ENCODE data around the gene SCIMP.

GRCh38 chr17:5272322-5272721 lies 37.7 kb upstream of the SCIMP start:
- no peak for TF ChIP-seq RFX5 (IDR thresholded peaks at IDR 0.05; ENCODE audit: low read length)
- TF ChIP-seq CTCF (IDR thresholded peaks at IDR 0.05) = no peak
- TF ChIP-seq MAX (IDR thresholded peaks at IDR 0.05; ENCODE audit: low read depth) = no peak
- no peak for TF ChIP-seq USF2 (IDR thresholded peaks at IDR 0.05; ENCODE audit: borderline replicate concordance, low read depth, low read length)
- TF ChIP-seq JUND (IDR thresholded peaks at IDR 0.05) = no peak
